Gastrocnemius medialis (tissue), 4 donors: ENCODE data around the gene RASGRP3. TPM values are rescaled to one million over a fixed set of nuclear protein-coding genes. Genes with fewer than 3 reads are reported as not detected.
A peak's percentile ranks its signal among the peaks of the same experiment; 100 is the strongest.

Source experiments
- ATAC-seq, 2 donors: fragments of 150-250 bp; one replicate each; pipeline ENCODE4 v1.9.1; 2016
- DNase-seq, 2 donors: peaks; one replicate each; pipeline ENCODE4 v3.0.0-alpha.2; 2019
- H3K27ac ChIP-seq, 4 donors: fragments of 200-600 bp; sonication (generic); 1 replicate in 1 of 4; 2 replicates in 3 of 4; pipeline ENCODE4 v1.5.1; 2016 to 2018; ENCODE audit warnings: mild to moderate bottlenecking in 2 of 4, moderate library complexity in 1 of 4
- H3K27me3 ChIP-seq, 3 donors: fragments of 200-600 bp; sonication (generic) in 2 of 3; 1 replicate in 1 of 3; 2 replicates in 2 of 3; pipeline versions ENCODE4 v1.5.1 to v1.6.0; 2016 to 2019; ENCODE audit warnings: mild to moderate bottlenecking in 1 of 3, moderate library complexity in 1 of 3
- H3K36me3 ChIP-seq, 2 donors: fragments of 200-600 bp; sonication (generic) in 1 of 2; one replicate each; pipeline ENCODE4 v1.5.1; 2017 to 2018
- H3K4me1 ChIP-seq, 2 donors: fragments of 200-600 bp; sonication (generic) in 1 of 2; one replicate each; pipeline ENCODE4 v1.5.1; 2016 to 2017; ENCODE audit warnings: mild to moderate bottlenecking in 2 of 2
- H3K4me3 ChIP-seq, 4 donors: fragments of 200-600 bp; sonication (generic) in 3 of 4; 1 replicate in 1 of 4; 2 replicates in 3 of 4; pipeline ENCODE4 v1.5.1; 2016 to 2019; ENCODE audit warnings: mild to moderate bottlenecking in 2 of 4
- H3K9me3 ChIP-seq, 3 donors: fragments of 200-600 bp; sonication (generic) in 2 of 3; 1 replicate in 1 of 3; 2 replicates in 2 of 3; pipeline ENCODE4 v1.5.1; 2016 to 2019
- POLR2A ChIP-seq, 2 donors: fragments of 450-650 bp; IDR thresholded peaks; one replicate each; pipeline ENCODE4 v1.6.1; 2017; ENCODE audit warnings: antibody characterized with exemption in 2 of 2, mild to moderate bottlenecking in 2 of 2, moderate library complexity in 2 of 2
- in situ Hi-C, 4 donors: fragments of 200-750 bp; cut with MboI; loops; one replicate each; pipeline versions ENCODE4 v1.15.0 to v1.8.0; 2017; ENCODE audit warnings: low sequenced_read_pairs in 4 of 4
- intact Hi-C: fragments of 100-400 bp; cut with DNase I; formaldehyde crosslinking; loops from one replicate; pipeline ENCODE4 v1.15.1; 2023; ENCODE audit warnings: low total_unique reads
- total RNA-seq, 4 donors: library from RNA; depleted of rRNA; stranded (reverse); fragments of >200 nt; gene quantifications; one replicate each; pipeline versions ENCODE4 v1.1.0 to v1.2.3, GENCODE V29; 2016
- TF ChIP-seq, protein P1 (sequence below), 5 experiments: fragments of 450-650 bp in 3 of 5; fragments of 200-600 bp in 2 of 5; sonication (generic) in 2 of 5; IDR thresholded peaks in 4 of 5; conservative IDR thresholded peaks in 1 of 5; 1 replicate in 4 of 5; 2 replicates in 1 of 5; pipeline ENCODE4 v1.5.1; 2016 to 2019; ENCODE audit warnings: antibody characterized with exemption in 5 of 5, mild to moderate bottlenecking in 3 of 5, moderate library complexity in 3 of 5

The RASGRP3 gene
- total RNA-seq, 4 donors from 2014 or later, result 10.0 to 22.5 (median 12.1) TPM

GRCh38 chr2:33512112-33512511, 35.7 kb downstream of the RASGRP3 start:
- ATAC-seq (peak in 1 of 2 donors; percentile 27), DNase-seq (no peak)
- Histone ChIP-seq H3K4me1 (peaks cover 24 to 33% of the 10 kb centered on the region in 2 donors), H3K27me3 (no peaks in the 10 kb centered on the region), H3K4me3 (no peak overlapping the region), H3K9me3 (no peaks in the 10 kb centered on the region), H3K36me3 (peaks cover 0 to 17% of the 10 kb centered on the region in 2 donors), H3K27ac (peak overlapping the region in 2 of 4 donors; percentile 46 to 53)
- TF ChIP-seq POLR2A (IDR thresholded peaks at IDR 0.05), result no peak
- TF ChIP-seq, protein P1, sequence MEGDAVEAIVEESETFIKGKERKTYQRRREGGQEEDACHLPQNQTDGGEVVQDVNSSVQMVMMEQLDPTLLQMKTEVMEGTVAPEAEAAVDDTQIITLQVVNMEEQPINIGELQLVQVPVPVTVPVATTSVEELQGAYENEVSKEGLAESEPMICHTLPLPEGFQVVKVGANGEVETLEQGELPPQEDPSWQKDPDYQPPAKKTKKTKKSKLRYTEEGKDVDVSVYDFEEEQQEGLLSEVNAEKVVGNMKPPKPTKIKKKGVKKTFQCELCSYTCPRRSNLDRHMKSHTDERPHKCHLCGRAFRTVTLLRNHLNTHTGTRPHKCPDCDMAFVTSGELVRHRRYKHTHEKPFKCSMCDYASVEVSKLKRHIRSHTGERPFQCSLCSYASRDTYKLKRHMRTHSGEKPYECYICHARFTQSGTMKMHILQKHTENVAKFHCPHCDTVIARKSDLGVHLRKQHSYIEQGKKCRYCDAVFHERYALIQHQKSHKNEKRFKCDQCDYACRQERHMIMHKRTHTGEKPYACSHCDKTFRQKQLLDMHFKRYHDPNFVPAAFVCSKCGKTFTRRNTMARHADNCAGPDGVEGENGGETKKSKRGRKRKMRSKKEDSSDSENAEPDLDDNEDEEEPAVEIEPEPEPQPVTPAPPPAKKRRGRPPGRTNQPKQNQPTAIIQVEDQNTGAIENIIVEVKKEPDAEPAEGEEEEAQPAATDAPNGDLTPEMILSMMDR (IDR thresholded peaks at IDR 0.05 in 4 of 5, conservative IDR thresholded peaks at IDR 0.05 in 1 of 5), result no peak
- in situ Hi-C loops (no loop called here), intact Hi-C loops (no loop called here)

GRCh38 chr2:33513480-33513879, 37.0 kb downstream of the RASGRP3 start:
- Histone ChIP-seq H3K27me3 (no peaks in the 10 kb centered on the region), H3K4me1 (peaks cover 24 to 31% of the 10 kb centered on the region in 2 donors), H3K9me3 (no peaks in the 10 kb centered on the region), H3K4me3 (no peak overlapping the region), H3K36me3 (peaks cover 0 to 21% of the 10 kb centered on the region in 2 donors), H3K27ac (peak overlapping the region in 3 of 4 donors; percentile 11 to 53 (median 31))
- DNase-seq (no peak), ATAC-seq (no peak)
- no peak for TF ChIP-seq POLR2A (IDR thresholded peaks at IDR 0.05)
- TF ChIP-seq, protein P1 (IDR thresholded peaks at IDR 0.05 in 4 of 5, conservative IDR thresholded peaks at IDR 0.05 in 1 of 5), result no peak
- in situ Hi-C loops, result no loop called here
- intact Hi-C loops, result no loop called here

DNA sequence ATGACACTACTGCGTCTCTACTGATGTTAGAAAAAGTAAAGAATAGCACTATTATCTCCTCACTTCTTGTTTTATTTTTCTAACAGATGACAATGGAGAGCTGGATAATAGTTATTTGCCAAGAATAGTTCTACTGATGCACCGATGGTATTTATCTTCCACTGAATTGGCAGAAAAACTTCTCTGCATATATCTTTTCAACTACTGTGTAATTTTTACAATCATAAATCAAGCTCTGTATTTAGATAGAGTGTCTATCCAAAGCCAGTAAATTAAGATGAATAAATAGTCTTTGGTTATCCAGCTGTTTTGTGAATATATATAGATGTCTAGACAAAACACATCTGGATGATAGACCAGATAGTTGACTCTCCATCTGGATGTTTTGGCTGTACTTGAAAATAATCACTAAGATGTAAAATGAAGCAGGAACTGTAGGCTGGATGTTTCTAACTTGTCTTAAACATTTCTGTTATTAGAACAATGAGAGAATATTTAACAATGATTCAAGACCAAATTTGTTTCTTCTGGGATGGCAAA, 40.1 kb downstream of the RASGRP3 start:
- H3K27ac ChIP-seq, result no peak overlapping the region
- intact Hi-C loops, result no loop called here
- no peaks in the 10 kb centered on the region for H3K9me3 ChIP-seq
- no peak overlapping the region for H3K4me3 ChIP-seq
- in situ Hi-C loops, result no loop called here
- H3K27me3 ChIP-seq, result no peaks in the 10 kb centered on the region
- ATAC-seq (no peak), DNase-seq (no peak)
- peaks cover 9 to 10% of the 10 kb centered on the region in 2 donors for H3K4me1 ChIP-seq
- peaks cover 0 to 21% of the 10 kb centered on the region in 2 donors for H3K36me3 ChIP-seq
- TF ChIP-seq, protein P1 (IDR thresholded peaks at IDR 0.05 in 4 of 5, conservative IDR thresholded peaks at IDR 0.05 in 1 of 5), result no peak
- TF ChIP-seq POLR2A (IDR thresholded peaks at IDR 0.05), result no peak

DNA sequence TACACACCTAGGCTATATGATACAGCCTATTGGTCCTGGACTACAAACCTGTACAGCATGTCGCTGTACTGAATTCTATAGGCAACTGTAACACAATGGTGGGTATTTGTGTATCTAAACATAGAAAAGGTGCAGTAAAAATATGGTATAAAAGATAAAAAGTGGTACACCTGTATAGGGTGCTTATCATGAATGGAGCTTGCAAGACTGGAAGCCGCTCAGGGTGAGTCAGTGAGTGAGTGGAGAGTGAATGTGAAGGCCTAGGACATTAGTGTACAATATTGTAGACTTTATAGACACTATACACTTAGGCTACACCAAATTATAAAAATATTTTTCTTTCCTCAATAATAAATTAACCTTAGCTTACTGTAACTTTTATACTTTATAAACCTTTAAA, 41.8 kb downstream of the RASGRP3 start:
- H3K4me1 ChIP-seq, result peaks cover 2 to 7% of the 10 kb centered on the region in 2 donors
- ATAC-seq, result no peak
- intact Hi-C loops (no loop called here), in situ Hi-C loops (no loop called here)
- H3K27me3 ChIP-seq, result no peaks in the 10 kb centered on the region
- no peak overlapping the region for H3K4me3 ChIP-seq
- no peak for TF ChIP-seq POLR2A (IDR thresholded peaks at IDR 0.05)
- H3K27ac ChIP-seq, result no peak overlapping the region
- peaks cover 0 to 21% of the 10 kb centered on the region in 2 donors for H3K36me3 ChIP-seq
- DNase-seq, result no peak
- H3K9me3 ChIP-seq, result no peaks in the 10 kb centered on the region

GRCh38 chr2:33518929-33519328, 42.5 kb downstream of the RASGRP3 start:
- Histone ChIP-seq H3K36me3 (peaks cover 0 to 21% of the 10 kb centered on the region in 2 donors), H3K9me3 (no peaks in the 10 kb centered on the region), H3K4me1 (peaks cover 2 to 7% of the 10 kb centered on the region in 2 donors), H3K27me3 (no peaks in the 10 kb centered on the region), H3K4me3 (no peak overlapping the region), H3K27ac (no peak overlapping the region)
- TF ChIP-seq, protein P1 (IDR thresholded peaks at IDR 0.05 in 4 of 5, conservative IDR thresholded peaks at IDR 0.05 in 1 of 5), result no peak
- no peak for TF ChIP-seq POLR2A (IDR thresholded peaks at IDR 0.05)
- in situ Hi-C loops, result no loop called here
- ATAC-seq, result no peak
- no peak for DNase-seq
- intact Hi-C loops, result no loop called here
